RPMI8226 (cell line): ENCODE measurements around the gene ABHD6.
"Not testable (repeated sequence)": the region's sequence is repeated elsewhere in the genome, so short reads cannot be mapped to it uniquely, and the experiment has no call there.

Experiments used
- DNase-seq: peaks from one replicate; pipeline ENCODE4 v3.0.0-alpha.2; 2015

The ABHD6 gene

GRCh38 chr3:58210761-58211460 lies 26.7 kb upstream of the ABHD6 start, which contains the start of gene DNASE1L3:
TSS of gene DNASE1L3 (minus strand) at chr3:58210972. CDS start at chr3:58210906, 66 bp downstream.
- no peak for DNase-seq

DNA sequence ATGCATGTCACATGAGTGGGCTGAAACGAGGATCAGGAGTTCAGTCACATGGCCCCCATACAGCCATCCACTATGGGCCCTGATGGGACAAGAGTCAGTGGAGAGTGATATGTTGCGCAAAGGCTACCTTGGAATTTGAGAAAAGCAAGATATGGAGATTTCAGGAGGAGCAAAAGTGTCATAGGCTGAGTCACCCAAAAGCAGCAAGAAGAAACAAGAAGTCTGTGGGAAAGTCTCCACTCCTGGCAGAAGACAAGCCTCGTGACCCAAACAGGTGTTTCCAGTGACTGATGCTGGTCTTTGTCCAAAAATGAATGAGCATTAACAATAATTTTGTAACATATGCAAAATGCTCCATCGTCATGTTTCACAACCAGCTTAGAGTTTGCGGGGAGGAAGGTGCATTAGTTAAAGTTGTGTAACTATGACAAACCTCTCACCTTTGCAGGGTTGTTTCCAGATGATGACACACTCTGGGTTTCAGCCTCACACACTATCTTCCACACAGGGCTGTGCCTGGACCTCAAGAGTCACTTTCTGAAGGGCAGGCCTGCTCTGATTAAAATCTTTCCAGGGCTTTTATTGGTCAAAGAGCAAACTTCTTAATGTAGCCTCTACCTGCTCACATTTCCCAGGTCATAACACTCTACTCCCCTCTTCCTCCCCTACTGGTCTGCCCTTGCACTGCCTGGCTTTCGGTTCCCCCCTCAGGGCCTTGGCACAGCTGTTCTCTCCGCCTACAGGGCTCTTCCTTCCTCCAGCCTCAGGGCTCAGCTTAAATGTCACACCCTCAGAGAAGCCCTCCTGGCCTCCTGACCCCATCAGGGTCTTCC lies 22.9 kb upstream of the ABHD6 start:
- DNase-seq: peak; percentile 89

DNA sequence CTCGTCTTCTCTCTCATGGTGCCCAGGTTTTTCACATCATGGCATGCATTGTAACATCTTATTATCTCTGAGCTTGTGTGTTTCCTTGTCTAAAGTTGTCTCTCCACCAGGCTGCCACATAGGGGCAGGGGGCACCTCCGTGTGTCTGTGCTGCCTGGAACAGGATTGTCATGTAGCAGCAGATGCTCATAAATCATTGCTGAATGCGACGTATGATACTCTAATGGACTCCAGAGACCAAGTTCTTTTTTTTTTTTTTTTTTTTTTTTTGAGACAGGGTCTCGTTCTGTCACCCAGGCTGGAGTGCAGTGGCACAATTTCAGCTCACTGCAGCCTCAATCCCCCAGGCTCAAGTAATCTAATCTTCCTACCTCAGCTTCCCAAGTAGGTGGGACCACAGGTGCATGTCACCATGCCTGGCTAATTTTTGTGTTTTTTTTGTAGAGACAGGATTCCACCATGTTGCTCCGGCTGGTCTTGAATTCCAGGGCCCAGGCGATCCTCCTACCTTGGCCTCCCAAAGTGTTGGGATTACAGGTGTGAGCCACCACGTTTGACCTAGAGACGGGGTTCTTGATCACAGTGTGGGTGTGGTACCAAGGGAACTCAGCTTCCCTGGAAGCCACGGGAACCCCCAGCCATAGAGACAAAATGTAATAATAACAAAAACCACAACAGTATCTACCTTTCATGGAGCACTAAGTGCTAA lies 22.1 kb upstream of the ABHD6 start:
- no peak for DNase-seq

GRCh38 chr3:58216496-58217195 lies 20.9 kb upstream of the ABHD6 start:
- DNase-seq: no peak

- peak; percentile 91 for DNase-seq
These were observed 20.3 kb upstream of the ABHD6 start for GRCh38 chr3:58217209-58217811.

DNA sequence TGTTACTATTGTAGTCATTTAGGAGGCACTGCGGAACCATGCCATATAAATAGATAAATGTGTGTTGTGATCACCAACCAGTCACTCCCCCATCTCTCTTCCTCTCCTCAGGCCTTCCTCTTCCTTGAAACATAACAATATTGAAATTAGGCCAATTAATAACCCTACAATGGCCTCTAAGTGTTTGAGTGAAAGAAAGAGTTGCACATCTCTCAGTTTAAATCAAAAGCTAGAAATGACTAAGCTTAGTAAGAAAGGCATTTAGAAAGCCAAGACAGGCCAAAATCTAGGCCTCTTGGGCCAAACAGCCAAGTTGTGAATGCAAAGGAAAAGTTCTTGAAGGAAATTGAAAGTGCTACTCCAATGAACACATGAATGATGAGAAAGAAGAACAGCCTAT lies 18.7 kb upstream of the ABHD6 start:
- no peak for DNase-seq

GRCh38 chr3:58222161-58222724 lies 15.3 kb upstream of the ABHD6 start:
- no peak for DNase-seq

DNA sequence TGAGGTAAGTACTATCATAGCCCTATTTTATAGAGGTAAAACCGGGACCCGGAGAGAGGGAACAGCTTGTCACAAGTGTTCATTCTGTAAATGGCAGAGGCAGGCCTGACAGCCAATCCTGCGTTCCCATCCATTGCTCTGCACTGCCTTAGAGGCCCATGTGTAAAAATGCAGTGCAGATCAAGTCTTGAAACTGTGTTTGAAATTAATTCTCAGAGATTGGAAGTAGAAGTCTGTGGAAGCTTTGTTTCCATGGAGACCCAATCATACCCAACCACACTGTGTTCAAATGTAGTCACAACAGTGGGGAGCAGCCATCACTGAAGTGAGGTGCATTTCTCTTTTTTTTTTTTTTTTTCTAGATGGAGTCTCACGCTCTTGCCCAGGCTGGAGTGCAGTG lies 13.7 kb upstream of the ABHD6 start:
- DNase-seq: no peak

GRCh38 chr3:58227933-58228332 lies 9.7 kb upstream of the ABHD6 start:
- DNase-seq: not testable (repeated sequence)

GRCh38 chr3:58230876-58231552 lies 6.6 kb upstream of the ABHD6 start:
- DNase-seq: no peak

DNA sequence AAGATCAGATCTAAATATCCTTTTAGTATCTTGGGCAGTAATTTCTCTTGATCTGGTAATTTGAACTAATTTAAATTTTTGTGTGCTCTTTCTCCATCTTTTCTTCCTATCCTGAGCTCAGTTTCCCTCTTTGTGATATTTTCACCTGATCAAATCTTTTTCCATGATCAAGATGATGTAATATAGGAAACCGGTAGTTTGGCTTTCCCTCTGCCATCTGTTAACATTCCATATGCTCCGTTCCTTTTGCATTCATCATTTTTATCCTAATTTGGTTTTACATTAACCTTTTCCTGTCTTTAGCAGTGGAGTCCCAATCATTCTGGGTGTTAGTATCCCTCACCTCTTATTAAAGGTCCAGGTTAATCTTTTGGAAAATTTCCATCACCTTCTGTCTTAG lies 5.9 kb upstream of the ABHD6 start:
- DNase-seq: no peak

- DNase-seq: no peak
These were observed 3.1 kb upstream of the ABHD6 start for GRCh38 chr3:58234516-58234931.

- no peak for DNase-seq
These were observed 1.6 kb upstream of the ABHD6 start for GRCh38 chr3:58235970-58236369.

- DNase-seq: no peak
These were observed 910 bp upstream of the ABHD6 start for GRCh38 chr3:58236527-58237237.

DNA sequence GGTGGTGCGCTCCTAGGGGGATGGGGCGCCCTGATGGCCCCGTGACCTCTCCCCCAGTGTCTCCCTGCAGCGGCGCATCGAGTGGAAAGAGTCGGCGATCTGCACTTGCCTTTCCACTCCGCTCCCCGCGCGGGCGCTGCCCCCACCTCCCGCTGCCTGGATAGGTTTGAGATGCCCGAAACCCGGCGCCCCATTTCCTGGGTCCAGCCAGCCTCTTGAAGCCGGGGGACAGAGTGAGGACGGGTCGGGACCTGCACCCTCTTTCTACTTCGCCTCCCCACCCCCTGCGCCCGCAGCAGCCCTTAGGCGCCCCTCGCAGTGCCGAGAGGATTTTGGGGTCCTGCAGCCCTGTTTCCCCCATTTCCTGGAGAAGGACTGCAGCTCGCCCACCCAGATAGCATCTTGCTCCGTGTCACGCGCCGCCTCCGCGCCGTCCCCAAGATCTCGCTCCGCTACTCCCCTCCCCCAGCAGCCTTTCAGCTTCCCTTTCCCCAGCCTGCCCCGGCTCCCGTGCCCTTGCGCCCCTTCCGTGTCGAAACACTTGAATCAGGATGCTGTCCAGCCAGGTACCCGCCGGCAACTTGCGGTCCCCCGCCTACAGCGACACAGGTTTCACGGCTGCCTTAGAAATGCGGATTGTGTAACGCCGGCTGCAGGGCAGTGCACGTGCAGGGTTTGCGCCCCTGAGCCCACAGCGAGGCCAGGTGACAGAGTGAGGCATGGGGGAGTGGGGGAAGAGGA lies 519 bp downstream of the ABHD6 start:
- peak; percentile 61 for DNase-seq

- DNase-seq: no peak
These were observed 1.2 kb downstream of the ABHD6 start for GRCh38 chr3:58238830-58239229.

DNA sequence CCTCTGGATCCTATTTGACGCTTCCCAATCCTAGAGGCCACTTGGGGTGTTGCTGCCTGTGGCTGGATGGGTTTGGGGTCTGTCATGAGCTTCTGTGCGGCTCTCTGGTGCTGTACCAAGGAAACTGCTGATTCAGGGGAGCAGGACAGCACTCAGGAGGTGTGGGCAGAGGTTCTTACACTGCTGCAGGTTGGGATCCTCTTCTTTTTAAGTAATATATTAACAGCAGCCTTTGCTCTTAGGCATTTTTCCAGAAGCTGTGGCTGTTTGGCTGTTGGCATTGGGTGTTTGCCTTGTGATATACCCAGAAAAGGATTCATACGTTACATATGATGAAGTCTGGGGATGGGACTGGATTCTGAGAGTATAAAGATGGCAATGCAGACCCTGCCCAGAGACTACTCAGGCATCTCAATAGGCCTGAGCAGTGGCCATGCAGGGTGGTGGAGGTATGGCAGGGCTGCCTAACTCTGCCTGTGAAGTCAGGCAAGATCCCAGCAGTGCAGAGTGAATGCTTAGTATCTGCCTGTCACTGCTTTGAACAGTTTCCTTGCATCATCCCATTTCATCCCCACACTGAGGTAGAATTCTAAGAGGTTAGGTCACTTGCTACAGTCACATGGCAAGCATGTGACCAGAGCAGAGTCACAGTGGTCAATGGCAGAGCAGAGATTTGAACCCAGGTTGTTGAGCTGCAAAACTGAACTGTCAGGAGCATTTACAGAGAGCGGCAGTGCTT lies 3.9 kb downstream of the ABHD6 start:
- DNase-seq: no peak

GRCh38 chr3:58242340-58242739 lies 4.7 kb downstream of the ABHD6 start:
- DNase-seq: no peak

DNA sequence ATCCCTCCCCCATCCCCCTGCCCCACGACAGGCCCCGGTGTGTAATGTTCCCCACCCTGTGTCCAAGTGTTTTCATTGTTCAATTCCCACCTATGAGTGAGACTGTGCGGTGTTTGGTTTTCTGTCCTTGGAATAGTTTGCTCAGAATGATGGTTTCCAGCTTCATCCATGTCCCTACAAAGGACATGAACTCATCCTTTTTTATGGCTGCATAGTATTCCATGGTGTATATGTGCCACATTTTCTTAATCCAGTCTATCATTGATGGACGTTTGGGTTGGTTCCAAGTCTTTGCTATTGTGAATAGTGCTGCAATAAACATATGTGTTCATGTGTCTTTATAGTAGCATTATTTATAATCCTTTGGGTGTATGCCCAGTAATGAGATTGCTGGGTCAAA lies 5.3 kb downstream of the ABHD6 start:
- not testable (repeated sequence) for DNase-seq
